GM19035 (cell line): ENCODE measurements around the gene MOB3B.

Experiments used
- ATAC-seq: cut with Tn5 transposase; IDR thresholded peaks from one replicate; pipeline ENCODE4 v1.9.1; 2021; ENCODE audit not compliant: unreplicated experiment

MOB3B gene

DNA sequence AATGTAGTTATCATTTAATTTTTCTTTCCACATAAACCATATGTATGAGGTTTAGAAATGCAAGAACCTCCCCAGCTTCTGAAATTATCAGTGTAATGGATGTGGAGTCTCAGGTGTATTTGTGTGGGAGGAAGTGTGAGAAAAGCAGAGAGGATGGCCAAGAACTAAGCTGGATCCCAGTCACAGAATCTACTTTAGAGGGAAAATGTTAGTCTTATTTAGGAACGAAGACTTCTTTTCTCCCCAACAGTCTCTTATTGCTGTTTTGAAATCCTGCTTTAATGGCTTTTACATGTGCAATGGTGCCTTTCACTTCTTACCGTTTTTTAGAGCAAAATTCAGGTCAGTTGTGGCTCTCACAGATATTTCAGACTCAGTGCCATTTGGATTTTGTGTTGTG lies 235.6 kb downstream of the MOB3B start:
- no peak for ATAC-seq

DNA sequence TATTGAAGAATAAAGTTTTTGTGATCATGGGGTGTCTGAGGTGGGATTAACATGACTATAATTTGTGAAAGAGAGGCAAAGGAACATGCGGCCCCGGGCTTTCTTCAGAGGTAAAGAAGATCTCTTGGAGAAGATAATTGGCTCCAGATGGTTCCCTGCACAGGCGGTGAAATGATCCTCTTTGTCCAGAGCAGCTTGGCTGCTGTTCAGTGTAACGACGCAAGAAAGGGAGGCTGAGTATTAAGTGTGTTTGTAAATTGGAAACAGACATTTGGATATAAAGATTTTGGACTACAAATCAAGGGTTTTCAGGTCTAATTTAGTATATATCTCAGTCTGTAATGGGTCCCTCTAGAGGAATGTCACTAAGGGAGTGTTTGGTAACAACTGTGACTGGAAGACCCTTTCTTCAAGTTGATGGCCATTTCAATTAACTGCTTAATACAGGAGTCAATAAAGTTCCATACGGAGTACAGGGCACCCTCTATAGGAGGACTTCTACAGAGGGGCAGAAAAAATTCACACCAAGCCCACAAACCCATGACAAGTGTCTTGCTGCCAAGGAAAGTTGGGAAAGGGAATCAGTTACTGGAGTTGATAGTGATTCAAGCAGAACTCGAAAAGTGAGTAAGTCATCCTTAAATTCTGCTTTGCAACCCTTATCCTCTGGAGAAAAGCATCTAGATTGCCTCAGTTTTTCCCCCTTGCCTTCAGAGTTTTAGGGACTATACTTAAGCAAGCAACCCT lies 236.8 kb downstream of the MOB3B start:
- ATAC-seq, result no peak

DNA sequence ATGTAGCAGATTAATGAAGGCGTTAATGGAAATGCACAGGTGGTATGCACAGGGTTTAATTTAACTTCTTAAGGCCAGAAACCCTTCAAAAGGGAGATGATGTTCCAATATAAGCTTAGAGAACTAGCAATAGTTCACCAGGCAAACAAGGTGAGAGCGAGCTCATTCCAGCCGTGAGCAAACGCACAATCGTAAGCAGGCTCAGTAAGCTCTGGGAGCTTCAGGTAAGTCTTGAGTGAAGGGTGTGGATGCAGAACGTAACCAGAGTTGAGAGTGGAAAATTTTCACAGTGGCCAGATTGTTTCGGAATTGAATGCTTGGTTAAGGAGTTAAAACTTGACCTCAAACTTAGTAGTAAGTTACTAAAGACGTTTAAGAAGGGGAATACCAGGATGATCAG lies 238.3 kb downstream of the MOB3B start:
- ATAC-seq, result no peak

DNA sequence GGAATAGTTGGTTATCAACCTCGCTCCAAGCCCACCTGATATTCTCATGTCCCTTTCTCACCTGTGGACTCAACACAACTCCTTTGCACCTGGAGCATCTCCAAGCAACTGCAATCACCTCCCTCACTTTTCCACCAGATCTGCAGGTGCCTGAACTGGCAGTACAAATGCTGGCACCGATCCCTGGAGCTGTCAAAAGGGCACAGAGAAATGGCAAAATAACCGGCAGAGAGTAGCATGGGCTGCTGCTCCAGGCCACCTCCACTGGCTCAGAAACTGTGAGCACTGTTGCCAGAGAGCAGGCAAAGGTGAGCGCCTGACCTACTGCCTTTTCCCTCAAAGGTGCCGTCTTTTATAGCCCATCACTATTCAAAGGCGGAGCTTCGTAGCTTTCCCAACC lies 247.3 kb downstream of the MOB3B start:
- no peak for ATAC-seq

DNA sequence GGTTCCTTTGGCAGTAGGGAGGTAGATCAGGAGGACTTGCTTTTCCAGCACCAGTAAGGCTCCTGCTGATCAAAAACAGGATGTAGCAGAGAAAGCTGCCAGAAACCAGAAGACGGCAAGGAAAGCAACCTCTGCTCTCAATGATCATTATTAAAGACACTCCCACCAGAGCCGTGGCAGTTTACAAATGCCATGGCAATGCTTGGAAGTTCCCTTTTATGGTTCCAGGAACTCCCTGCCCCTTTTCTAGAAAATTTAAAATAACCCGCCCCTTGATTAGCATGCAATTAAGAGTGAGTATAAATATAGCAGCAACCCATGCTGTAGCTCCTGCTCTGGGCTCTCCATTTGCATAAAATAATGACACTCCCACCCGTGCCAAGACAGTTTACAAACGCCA lies 248.8 kb downstream of the MOB3B start:
- ATAC-seq, result no peak

DNA sequence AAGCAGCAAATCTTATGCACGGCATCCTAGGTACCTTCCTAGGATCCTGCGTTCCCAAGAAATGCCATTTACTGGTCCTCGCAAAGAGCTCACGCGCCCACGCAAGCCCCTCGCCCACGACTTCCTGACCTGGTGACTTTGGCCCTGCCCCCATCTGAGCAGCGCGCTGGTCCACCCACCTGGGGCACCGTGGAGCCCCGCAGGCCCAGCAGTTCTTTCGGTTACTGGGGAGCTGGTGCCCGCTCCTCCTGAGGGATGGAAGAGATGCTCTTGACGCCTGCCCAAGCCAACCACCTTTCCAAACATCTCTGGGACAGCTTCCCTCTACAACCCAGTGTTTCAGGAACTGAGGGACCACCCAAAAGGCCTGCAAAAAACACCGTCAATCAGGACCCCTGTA lies 249.4 kb downstream of the MOB3B start:
- no peak for ATAC-seq

DNA sequence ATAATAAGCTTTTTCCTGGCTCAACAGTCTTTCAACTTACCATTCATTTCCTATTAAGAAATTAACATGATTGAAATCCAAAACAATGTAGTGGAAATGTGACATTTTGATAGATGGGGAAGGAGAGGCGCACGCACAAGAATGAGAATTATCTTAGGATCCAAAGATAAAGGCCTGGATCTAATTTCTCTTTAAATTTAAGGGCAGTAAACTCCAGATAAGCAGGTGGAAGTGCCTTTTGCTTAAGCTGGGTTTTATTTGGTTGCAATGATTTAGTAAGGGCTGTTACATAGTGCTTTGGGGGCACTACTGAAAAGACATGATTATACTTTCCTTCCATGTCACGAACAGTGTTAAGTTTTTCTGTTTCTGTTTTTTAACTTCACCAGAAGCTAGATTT lies 250.0 kb downstream of the MOB3B start:
- ATAC-seq, result no peak

DNA sequence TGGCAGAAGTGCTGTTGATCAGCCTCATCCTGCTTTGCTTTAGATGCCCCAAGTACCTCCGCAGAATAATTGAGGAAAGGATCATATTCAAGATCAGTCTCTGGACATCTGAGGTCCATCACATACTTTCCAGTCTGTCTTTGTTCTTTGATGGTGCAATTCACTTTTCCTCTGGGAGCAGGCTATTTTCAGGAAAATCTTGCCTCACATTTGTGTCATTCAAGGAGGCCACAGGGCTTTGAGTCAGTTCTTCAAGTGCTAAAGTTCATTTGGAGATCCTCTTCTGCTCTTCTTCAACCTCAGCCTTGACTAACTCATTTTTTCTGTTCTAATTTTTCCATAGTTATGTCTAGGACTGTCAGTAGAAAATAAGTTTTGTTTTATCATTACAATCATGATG lies 251.2 kb downstream of the MOB3B start:
- ATAC-seq, result no peak

DNA sequence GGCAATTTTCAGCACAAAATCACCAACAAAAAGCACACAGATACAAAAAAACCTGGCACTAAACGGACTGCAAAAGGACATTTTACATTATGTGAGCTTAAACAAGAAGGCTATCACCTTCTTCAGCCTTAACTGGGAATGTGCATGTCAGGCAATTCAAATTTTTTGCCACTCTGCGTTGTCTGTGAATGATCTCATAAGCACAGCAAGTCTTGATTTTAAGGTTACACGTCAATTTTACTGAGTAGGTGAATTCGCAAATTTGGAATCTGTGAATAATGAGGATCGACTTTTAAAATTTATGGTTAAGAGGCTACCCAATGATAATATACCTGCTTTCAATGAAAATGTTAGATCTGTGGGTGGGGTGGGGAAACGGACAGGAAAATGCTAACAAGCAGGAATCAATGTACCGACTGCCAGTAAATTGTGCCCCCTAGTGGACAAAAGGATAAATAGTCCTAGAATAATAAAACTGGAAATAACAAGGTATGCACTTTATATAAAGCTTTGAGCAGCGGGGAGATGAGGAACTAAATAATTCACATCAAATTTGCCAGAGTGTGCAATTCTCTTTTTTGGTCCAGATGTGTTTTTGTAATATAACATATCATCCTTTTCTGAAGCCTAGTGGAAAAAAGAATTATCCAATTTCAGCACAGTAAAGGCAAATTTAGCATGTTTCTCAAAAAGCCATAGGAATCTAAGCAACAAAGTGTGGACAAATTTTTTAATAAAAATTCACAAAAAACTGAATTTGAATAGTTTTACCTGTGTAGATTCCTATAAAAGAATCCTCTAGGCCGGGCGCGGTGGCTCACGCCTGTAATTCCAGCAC lies 253.2 kb downstream of the MOB3B start:
- no peak for ATAC-seq
